Liver (tissue), 9 donors: ENCODE measurements around the gene AFAP1. TPM values are rescaled to one million over a fixed set of nuclear protein-coding genes. Genes with fewer than 3 reads are reported as not detected.

Experiments used
- DNase-seq: peaks from one replicate; pipeline ENCODE4 v3.0.0-alpha.2; 2017; ENCODE audit warnings: low spot score
- H3K27ac ChIP-seq, 2 donors: one replicate each; pipeline ENCODE4 v1.7.0; 2013; ENCODE audit warnings: inconsistent platforms in 2 of 2, low read length in 2 of 2, control low read depth in 1 of 2, low read depth in 1 of 2, mild to moderate bottlenecking in 1 of 2
- H3K27me3 ChIP-seq, 4 donors: one replicate each; pipeline versions ENCODE4 v1.6.1 to v1.7.0; 2013; ENCODE audit warnings: low read length in 3 of 4, inconsistent platforms in 1 of 4, mild to moderate bottlenecking in 1 of 4, moderate library complexity in 1 of 4; ENCODE audit not compliant: control insufficient read depth in 4 of 4, insufficient read depth in 4 of 4
- H3K36me3 ChIP-seq, 4 donors: one replicate each; pipeline versions ENCODE4 v1.6.1 to v1.7.0; 2013; ENCODE audit warnings: low read length in 3 of 4, mild to moderate bottlenecking in 3 of 4, low read depth in 1 of 4, moderate library complexity in 1 of 4; ENCODE audit not compliant: control insufficient read depth in 4 of 4, insufficient read depth in 3 of 4
- H3K4me1 ChIP-seq, 4 donors: one replicate each; pipeline versions ENCODE4 v1.6.1 to v1.7.0; 2013; ENCODE audit warnings: low read length in 3 of 4, mild to moderate bottlenecking in 3 of 4, moderate library complexity in 1 of 4; ENCODE audit not compliant: control insufficient read depth in 4 of 4, insufficient read depth in 4 of 4
- H3K4me3 ChIP-seq, 3 donors: one replicate each; pipeline versions ENCODE4 v1.6.1 to v1.7.0; 2013; ENCODE audit warnings: low read length in 3 of 3, control low read depth in 1 of 3, low read depth in 1 of 3, mild to moderate bottlenecking in 1 of 3
- H3K9ac ChIP-seq, 2 donors: one replicate each; pipeline ENCODE4 v1.7.0; 2013; ENCODE audit warnings: low read length in 2 of 2, mild to moderate bottlenecking in 2 of 2, moderate library complexity in 2 of 2, control low read depth in 1 of 2, low read depth in 1 of 2
- H3K9me3 ChIP-seq, 4 donors: one replicate each; pipeline versions ENCODE4 v1.6.1 to v1.7.0; 2013; ENCODE audit warnings: low read length in 3 of 4; ENCODE audit not compliant: control insufficient read depth in 4 of 4
- EGR1 ChIP-seq, 2 donors: IDR thresholded peaks; 2 replicates each; pipeline ENCODE4 v1.6.1; 2016 to 2018; ENCODE audit warnings: antibody characterized with exemption in 2 of 2, low read depth in 2 of 2
- FOXA1 ChIP-seq: IDR thresholded peaks from 2 replicates; pipeline ENCODE4 v1.6.1; 2016; ENCODE audit warnings: antibody characterized with exemption
- FOXA2 ChIP-seq: IDR thresholded peaks from 2 replicates; pipeline ENCODE4 v1.6.1; 2016; ENCODE audit warnings: antibody characterized with exemption
- GABPA ChIP-seq, 2 donors: IDR thresholded peaks in 1 of 2; conservative IDR thresholded peaks in 1 of 2; 2 replicates each; pipeline ENCODE4 v1.6.1; 2016; ENCODE audit warnings: antibody characterized with exemption in 2 of 2, mild to moderate bottlenecking in 1 of 2, moderate library complexity in 1 of 2
- HNF4A ChIP-seq, 2 donors: conservative IDR thresholded peaks; 2 replicates each; pipeline ENCODE4 v1.6.1; 2016; ENCODE audit warnings: antibody characterized with exemption in 2 of 2, mild to moderate bottlenecking in 2 of 2
- HNF4G ChIP-seq: IDR thresholded peaks from 2 replicates; pipeline ENCODE4 v1.6.1; 2016; ENCODE audit warnings: antibody characterized with exemption
- JUND ChIP-seq, 2 donors: IDR thresholded peaks; 2 replicates each; pipeline ENCODE4 v1.6.1; 2016; ENCODE audit warnings: antibody characterized with exemption in 2 of 2
- NR2F2 ChIP-seq: IDR thresholded peaks from 2 replicates; pipeline ENCODE4 v1.6.1; 2016; ENCODE audit warnings: antibody characterized with exemption
- RAD21 ChIP-seq, 2 donors: IDR thresholded peaks; 2 replicates each; pipeline ENCODE4 v1.6.1; 2016; ENCODE audit warnings: antibody characterized with exemption in 2 of 2, mild to moderate bottlenecking in 2 of 2
- SP1 ChIP-seq: IDR thresholded peaks from 2 replicates; pipeline ENCODE4 v1.6.1; 2018; ENCODE audit warnings: antibody characterized with exemption, mild to moderate bottlenecking
- TAF1 ChIP-seq: conservative IDR thresholded peaks from 2 replicates; pipeline ENCODE4 v1.6.1; 2016; ENCODE audit warnings: antibody characterized with exemption, mild to moderate bottlenecking
- YY1 ChIP-seq: IDR thresholded peaks from 2 replicates; pipeline ENCODE4 v1.6.1; 2016; ENCODE audit warnings: antibody characterized with exemption, mild to moderate bottlenecking
- WGBS: extraction: QIAGEN DNeasy Blood & Tissue Kit; methylation state at CpG from one replicate; pipeline ENCODE4 v1.1.7; 2013; 5-methylcytosine and 5-hydroxymethylcytosine counted together
- polyA plus RNA-seq, 2 donors: library from polyadenylated mRNA; stranded (reverse) in 1 of 2; unstranded in 1 of 2; fragments of 200-250 nt in 1 of 2; fragments of >200 nt in 1 of 2; fragmentation: Nextera tagmentation in 1 of 2; extraction: Ambion mirVana in 1 of 2; gene quantifications; one replicate each; pipeline versions ENCODE4 v1.2.1 to v1.2.3, GENCODE V29; 2013 to 2015
- total RNA-seq, 2 donors: library from RNA; depleted of rRNA; stranded (reverse); fragments of >200 nt; gene quantifications; one replicate each; pipeline ENCODE4 v1.2.3, GENCODE V29; 2014
- TF ChIP-seq, protein P1 (sequence below): fragments of 150-350 bp; IDR thresholded peaks from 2 replicates; pipeline ENCODE4 v1.5.1; 2017; ENCODE audit warnings: improper control_type of control experiment, low read depth, low read length; ENCODE audit not compliant: missing input control
- TF ChIP-seq, protein P2 (sequence below): IDR thresholded peaks from 2 replicates; pipeline ENCODE4 v1.6.1; 2016; ENCODE audit warnings: antibody characterized with exemption
- TF ChIP-seq, protein P3 (sequence below): IDR thresholded peaks from 2 replicates; pipeline ENCODE4 v1.6.1; 2016; ENCODE audit warnings: antibody characterized with exemption, mild to moderate bottlenecking
- TF ChIP-seq, protein P4 (sequence below): IDR thresholded peaks from 2 replicates; pipeline ENCODE4 v1.6.1; 2016; ENCODE audit warnings: antibody characterized with exemption
- TF ChIP-seq, protein P5 (sequence below): IDR thresholded peaks from 2 replicates; pipeline ENCODE4 v1.6.1; 2016; ENCODE audit warnings: antibody characterized with exemption
- donor health status: healthy.
- donor health status: healthy.
- donor health status: healthy.
- donor health status: healthy.
- donor health status: healthy.

The AFAP1 gene
- total and polyA plus RNA-seq, 4 donors, result 0.40 to 3.2 (median 1.6) TPM

DNA sequence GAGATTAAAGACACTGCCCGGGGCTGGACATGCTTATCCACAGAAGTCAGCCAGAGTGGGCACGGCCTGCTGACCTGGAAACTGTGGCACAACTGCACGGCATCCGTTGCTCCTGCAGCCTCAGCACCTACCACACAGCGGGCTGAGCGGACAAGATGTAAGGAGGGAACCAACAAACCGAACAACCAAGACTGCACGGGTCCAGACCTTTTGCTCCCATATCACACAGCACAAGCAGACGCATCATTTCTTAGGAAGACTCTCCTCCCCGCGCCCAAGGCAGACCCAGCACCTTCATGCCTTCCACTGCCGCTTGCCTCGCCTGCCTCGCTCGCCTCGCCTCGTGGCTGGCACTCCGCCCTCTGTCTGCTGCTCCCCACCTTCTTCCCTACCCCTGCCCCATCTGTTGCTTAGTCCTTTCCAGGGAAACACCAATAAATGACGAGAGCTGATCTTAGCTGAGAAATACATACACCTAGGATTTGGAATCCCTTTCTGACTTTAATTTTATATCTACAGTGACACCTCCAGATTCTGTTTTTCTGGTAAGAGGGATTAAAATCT is 79.0 kb downstream of the AFAP1 start:
- no peak for DNase-seq
- WGBS, result 93% methylated on average over 19 of the region's 19 CpGs
- no peaks in the 10 kb centered on the region for H3K9me3 ChIP-seq

More for the DNA sequence above, 79.0 kb downstream of the AFAP1 start:
- TF ChIP-seq YY1 (no peak), NR2F2 (no peak), FOXA2 (no peak), EGR1 (IDR thresholded peaks at IDR 0.05; ENCODE audit: low read depth in 2 of 2) (no peak), TAF1 (no peak), RAD21 (IDR thresholded peaks at IDR 0.05) (no peak), HNF4G (no peak), FOXA1 (no peak), HNF4A (conservative IDR thresholded peaks at IDR 0.05) (no peak), SP1 (no peak), JUND (IDR thresholded peaks at IDR 0.05) (no peak), GABPA (IDR thresholded peaks at IDR 0.05 in 1 of 2, conservative IDR thresholded peaks at IDR 0.05 in 1 of 2) (no peak)
- TF ChIP-seq, protein P1, sequence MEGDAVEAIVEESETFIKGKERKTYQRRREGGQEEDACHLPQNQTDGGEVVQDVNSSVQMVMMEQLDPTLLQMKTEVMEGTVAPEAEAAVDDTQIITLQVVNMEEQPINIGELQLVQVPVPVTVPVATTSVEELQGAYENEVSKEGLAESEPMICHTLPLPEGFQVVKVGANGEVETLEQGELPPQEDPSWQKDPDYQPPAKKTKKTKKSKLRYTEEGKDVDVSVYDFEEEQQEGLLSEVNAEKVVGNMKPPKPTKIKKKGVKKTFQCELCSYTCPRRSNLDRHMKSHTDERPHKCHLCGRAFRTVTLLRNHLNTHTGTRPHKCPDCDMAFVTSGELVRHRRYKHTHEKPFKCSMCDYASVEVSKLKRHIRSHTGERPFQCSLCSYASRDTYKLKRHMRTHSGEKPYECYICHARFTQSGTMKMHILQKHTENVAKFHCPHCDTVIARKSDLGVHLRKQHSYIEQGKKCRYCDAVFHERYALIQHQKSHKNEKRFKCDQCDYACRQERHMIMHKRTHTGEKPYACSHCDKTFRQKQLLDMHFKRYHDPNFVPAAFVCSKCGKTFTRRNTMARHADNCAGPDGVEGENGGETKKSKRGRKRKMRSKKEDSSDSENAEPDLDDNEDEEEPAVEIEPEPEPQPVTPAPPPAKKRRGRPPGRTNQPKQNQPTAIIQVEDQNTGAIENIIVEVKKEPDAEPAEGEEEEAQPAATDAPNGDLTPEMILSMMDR, result no peak
- TF ChIP-seq, protein P2, sequence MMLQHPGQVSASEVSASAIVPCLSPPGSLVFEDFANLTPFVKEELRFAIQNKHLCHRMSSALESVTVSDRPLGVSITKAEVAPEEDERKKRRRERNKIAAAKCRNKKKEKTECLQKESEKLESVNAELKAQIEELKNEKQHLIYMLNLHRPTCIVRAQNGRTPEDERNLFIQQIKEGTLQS, result no peak
- TF ChIP-seq, protein P3, sequence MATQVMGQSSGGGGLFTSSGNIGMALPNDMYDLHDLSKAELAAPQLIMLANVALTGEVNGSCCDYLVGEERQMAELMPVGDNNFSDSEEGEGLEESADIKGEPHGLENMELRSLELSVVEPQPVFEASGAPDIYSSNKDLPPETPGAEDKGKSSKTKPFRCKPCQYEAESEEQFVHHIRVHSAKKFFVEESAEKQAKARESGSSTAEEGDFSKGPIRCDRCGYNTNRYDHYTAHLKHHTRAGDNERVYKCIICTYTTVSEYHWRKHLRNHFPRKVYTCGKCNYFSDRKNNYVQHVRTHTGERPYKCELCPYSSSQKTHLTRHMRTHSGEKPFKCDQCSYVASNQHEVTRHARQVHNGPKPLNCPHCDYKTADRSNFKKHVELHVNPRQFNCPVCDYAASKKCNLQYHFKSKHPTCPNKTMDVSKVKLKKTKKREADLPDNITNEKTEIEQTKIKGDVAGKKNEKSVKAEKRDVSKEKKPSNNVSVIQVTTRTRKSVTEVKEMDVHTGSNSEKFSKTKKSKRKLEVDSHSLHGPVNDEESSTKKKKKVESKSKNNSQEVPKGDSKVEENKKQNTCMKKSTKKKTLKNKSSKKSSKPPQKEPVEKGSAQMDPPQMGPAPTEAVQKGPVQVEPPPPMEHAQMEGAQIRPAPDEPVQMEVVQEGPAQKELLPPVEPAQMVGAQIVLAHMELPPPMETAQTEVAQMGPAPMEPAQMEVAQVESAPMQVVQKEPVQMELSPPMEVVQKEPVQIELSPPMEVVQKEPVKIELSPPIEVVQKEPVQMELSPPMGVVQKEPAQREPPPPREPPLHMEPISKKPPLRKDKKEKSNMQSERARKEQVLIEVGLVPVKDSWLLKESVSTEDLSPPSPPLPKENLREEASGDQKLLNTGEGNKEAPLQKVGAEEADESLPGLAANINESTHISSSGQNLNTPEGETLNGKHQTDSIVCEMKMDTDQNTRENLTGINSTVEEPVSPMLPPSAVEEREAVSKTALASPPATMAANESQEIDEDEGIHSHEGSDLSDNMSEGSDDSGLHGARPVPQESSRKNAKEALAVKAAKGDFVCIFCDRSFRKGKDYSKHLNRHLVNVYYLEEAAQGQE, result no peak
- TF ChIP-seq, protein P4, sequence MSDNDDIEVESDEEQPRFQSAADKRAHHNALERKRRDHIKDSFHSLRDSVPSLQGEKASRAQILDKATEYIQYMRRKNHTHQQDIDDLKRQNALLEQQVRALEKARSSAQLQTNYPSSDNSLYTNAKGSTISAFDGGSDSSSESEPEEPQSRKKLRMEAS, result no peak
- TF ChIP-seq, protein P5, sequence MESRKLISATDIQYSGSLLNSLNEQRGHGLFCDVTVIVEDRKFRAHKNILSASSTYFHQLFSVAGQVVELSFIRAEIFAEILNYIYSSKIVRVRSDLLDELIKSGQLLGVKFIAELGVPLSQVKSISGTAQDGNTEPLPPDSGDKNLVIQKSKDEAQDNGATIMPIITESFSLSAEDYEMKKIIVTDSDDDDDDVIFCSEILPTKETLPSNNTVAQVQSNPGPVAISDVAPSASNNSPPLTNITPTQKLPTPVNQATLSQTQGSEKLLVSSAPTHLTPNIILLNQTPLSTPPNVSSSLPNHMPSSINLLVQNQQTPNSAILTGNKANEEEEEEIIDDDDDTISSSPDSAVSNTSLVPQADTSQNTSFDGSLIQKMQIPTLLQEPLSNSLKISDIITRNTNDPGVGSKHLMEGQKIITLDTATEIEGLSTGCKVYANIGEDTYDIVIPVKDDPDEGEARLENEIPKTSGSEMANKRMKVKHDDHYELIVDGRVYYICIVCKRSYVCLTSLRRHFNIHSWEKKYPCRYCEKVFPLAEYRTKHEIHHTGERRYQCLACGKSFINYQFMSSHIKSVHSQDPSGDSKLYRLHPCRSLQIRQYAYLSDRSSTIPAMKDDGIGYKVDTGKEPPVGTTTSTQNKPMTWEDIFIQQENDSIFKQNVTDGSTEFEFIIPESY, result no peak
- H3K27ac ChIP-seq, result no peak overlapping the region
- H3K4me3 ChIP-seq, result no peak overlapping the region
- no peak overlapping the region for H3K9ac ChIP-seq
- no peaks in the 10 kb centered on the region for H3K4me1 ChIP-seq
- no peaks in the 10 kb centered on the region for H3K36me3 ChIP-seq
- no peaks in the 10 kb centered on the region for H3K27me3 ChIP-seq
